ENCODE measurements around the gene SLC9C1. TPM values are rescaled to one million over a fixed set of nuclear protein-coding genes. Genes with fewer than 3 reads are reported as not detected.

SLC9C1 gene
- total and polyA plus RNA-seq, 2 of the 4 experiments (the other 2 are of a cell fraction), result not detected

DNA sequence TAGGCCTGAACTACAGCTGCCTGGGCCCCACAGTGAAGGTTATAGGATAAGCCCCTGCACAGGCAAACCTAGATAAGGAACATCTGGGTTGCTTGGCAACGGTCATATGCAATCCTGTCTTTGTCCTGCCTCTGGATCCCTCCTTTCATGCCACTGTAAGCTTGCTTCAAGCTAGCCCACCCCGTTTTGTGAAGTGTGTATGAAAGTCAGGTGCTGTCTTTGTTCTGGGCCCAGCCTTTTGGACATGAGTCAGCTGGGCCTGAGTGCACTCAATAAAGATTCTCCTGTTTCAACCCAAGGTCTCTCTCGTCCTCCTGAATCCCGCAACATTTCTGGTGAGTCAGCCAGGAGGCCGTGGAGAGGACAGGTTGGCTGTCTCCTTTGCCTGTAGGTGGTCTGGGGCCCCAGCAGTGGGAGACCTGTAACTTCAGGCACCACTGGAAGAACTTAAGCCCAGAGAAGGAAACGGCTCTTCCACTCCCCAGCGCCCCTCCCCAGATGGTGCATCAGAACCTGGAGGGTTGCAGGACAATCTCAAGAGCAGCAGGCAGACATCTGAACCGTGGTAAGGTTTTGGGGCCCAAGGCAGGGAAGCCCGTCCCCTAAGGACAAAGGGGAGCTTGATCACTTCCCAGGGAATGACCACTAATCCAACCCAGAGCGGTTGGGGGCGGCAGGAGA is 8.3 kb upstream of the SLC9C1 start:
- H4K20me1 ChIP-seq (ENCODE audit: insufficient read depth, low read length), result no peaks in the 10 kb centered on the region
- no peaks in the 10 kb centered on the region for H3K9me3 ChIP-seq (ENCODE audit: control insufficient read depth, insufficient read depth, low read length)
- H2AK9ac ChIP-seq (replicated peaks; ENCODE audit: low read depth, low read length, poor library complexity), result no peak overlapping the region
- DNase-seq (peak; percentile 47), ATAC-seq (ENCODE audit: low read depth) (no peak)
- dilution Hi-C loops (cut with HindIII; ENCODE audit: low sequenced_read_pairs, unreplicated experiment) (loop anchor here (25.0 kb wide), 1 partner anchor 210 kb away; no protein-coding TSS in a partner anchor), in situ Hi-C loops (cut with MboI; ENCODE audit: low sequenced_read_pairs) (loop anchor here (25.0 kb wide), 1 partner anchor 685 kb away; the partner anchor contains the start of genes CD200R1 and GTPBP8), intact Hi-C loops (cut with micrococcal nuclease) (no loop called here)
- H4K8ac ChIP-seq (ENCODE audit: low read depth in 2 of 2, low read length in 2 of 2), result peak overlapping the region; percentile 32 to 46; a peak in 2 of 4 replicates
- no peak overlapping the region; the same call in 1 of the 2 replicates for H3K23ac ChIP-seq (ENCODE audit: low read depth, low read length)
- no peak overlapping the region for H3K4me3 ChIP-seq (ENCODE audit: insufficient read depth, low read depth, low read length)
- H3K14ac ChIP-seq (replicated peaks; ENCODE audit: low read depth, low read length), result peak overlapping the region; percentile 70; the same call in 1 of the 2 replicates
- no CpG with 5 or more reads among the region's 11 CpGs for WGBS, 2 experiments (ENCODE audit: extremely low coverage in 2 of 2, insufficient read length in 1 of 2)
- POLR2A ChIA-PET (ENCODE audit: unreplicated experiment), result no interaction called here
- H2BK120ac ChIP-seq (ENCODE audit: low read depth, low read length), result no peak overlapping the region; the same call in 1 of the 2 replicates
- no peak overlapping the region; the same call in 1 of the 2 replicates for H4K5ac ChIP-seq (ENCODE audit: low read depth, low read length)
- no peak overlapping the region for H2BK5ac ChIP-seq (ENCODE audit: low read depth, low read length, poor library complexity, severe bottlenecking)
- H2AFZ ChIP-seq (replicated peaks; ENCODE audit: low read length, poor library complexity), result peak overlapping the region; percentile 92
- peak overlapping the region; percentile 78 for H3K4me2 ChIP-seq (ENCODE audit: low read depth, low read length)
- H3K18ac ChIP-seq (ENCODE audit: low read depth, low read length), result no peak overlapping the region
- no peaks in the 10 kb centered on the region for H3K79me1 ChIP-seq (ENCODE audit: low read depth in 1 of 2, low read length in 2 of 2)
- no peak overlapping the region for H3K9ac ChIP-seq (ENCODE audit: low read depth, low read length)
- no peak overlapping the region for H3K27ac ChIP-seq (ENCODE audit: insufficient read depth, low read length)
- no peaks in the 10 kb centered on the region for H3K27me3 ChIP-seq (ENCODE audit: control insufficient read depth, insufficient read depth, low read length)
- H2BK15ac ChIP-seq (ENCODE audit: low read depth, low read length), result peak overlapping the region; percentile 71; the same call in 2 of the 3 replicates
- no peaks in the 10 kb centered on the region for H3K36me3 ChIP-seq (ENCODE audit: control insufficient read depth, insufficient read depth, low read length)
- H3K9me1 ChIP-seq (ENCODE audit: insufficient read depth, low read length), result no peaks in the 10 kb centered on the region
- no peak overlapping the region for H3K56ac ChIP-seq (ENCODE audit: extremely low read depth, insufficient read depth, low read length)
- peaks cover 9% of the 10 kb centered on the region for H3K4me1 ChIP-seq (ENCODE audit: control insufficient read depth, insufficient read depth, low read length)
- H2BK20ac ChIP-seq (ENCODE audit: low read depth, low read length), result no peak overlapping the region
- CTCF ChIA-PET, result no interaction called here
- H2AK5ac ChIP-seq (ENCODE audit: low read depth, low read length), result no peak overlapping the region
- H4K91ac ChIP-seq (ENCODE audit: insufficient read depth, low read depth, low read length), result no peak overlapping the region
- TF ChIP-seq, protein P1, sequence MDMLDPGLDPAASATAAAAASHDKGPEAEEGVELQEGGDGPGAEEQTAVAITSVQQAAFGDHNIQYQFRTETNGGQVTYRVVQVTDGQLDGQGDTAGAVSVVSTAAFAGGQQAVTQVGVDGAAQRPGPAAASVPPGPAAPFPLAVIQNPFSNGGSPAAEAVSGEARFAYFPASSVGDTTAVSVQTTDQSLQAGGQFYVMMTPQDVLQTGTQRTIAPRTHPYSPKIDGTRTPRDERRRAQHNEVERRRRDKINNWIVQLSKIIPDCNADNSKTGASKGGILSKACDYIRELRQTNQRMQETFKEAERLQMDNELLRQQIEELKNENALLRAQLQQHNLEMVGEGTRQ (IDR thresholded peaks at IDR 0.05; ENCODE audit: low read depth, low read length), result no peak
- TF ChIP-seq POLR2A (IDR thresholded peaks at IDR 0.05; ENCODE audit: low read depth, low read length) (no peak), RAD21 (IDR thresholded peaks at IDR 0.05; ENCODE audit: low read length) (no peak), MXI1 (IDR thresholded peaks at IDR 0.05; ENCODE audit: borderline replicate concordance, low read depth, low read length) (no peak), BHLHE40 (IDR thresholded peaks at IDR 0.05; ENCODE audit: low read depth, low read length) (no peak), CTCF (conservative IDR thresholded peaks at IDR 0.05; ENCODE audit: low read depth, low read length) (no peak), CEBPB (IDR thresholded peaks at IDR 0.05; ENCODE audit: low read depth, low read length) (no peak), NFE2L2 (IDR thresholded peaks at IDR 0.05; ENCODE audit: low read depth, low read length) (no peak), CHD1 (IDR thresholded peaks at IDR 0.05; ENCODE audit: low read depth, low read length) (no peak), RFX5 (IDR thresholded peaks at IDR 0.05; ENCODE audit: low read depth, low read length) (no peak), SMC3 (IDR thresholded peaks at IDR 0.05; ENCODE audit: low read depth, low read length) (no peak), MAZ (IDR thresholded peaks at IDR 0.05; ENCODE audit: borderline replicate concordance, low read depth, low read length) (no peak), MAFK (IDR thresholded peaks at IDR 0.05; ENCODE audit: low read depth, low read length) (no peak), FOS (IDR thresholded peaks at IDR 0.05; ENCODE audit: low read depth, low read length) (no peak)
- BruUV-seq (replicated peaks), result no TSS peak
- no peak overlapping the region for H3K4ac ChIP-seq (ENCODE audit: low read depth, low read length)

Measured in IMR-90 (cell line).